ENCODE data around the gene PRDM8.

DNA sequence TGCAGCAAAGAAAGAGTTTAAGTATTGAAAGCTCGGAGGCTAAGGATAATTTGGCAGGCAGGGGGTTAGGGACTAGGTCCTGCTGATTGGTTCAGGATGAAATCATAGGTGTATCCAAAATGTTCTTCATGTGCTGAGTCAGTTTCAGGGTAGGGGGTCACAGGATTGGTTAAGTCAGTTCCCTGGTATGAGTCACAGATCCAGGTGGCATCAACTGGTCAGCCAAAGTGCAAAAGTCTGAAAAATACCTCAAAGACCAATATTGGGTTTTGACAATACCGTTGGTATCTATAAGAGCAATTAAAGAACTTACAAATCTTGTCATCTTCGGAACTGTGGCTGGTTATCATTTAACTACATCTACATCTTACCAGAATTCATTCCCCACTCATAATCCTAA, 25.6 kb upstream of the PRDM8 start:
- TF ChIP-seq POLR2AphosphoS5 (IDR thresholded peaks at IDR 0.05; ENCODE audit: borderline replicate concordance, low read depth, low read length) (no peak), EZH2 (IDR thresholded peaks at IDR 0.05) (no peak)
